ENCODE data around the gene ZNF423.

ZNF423 gene

GRCh38 chr16:49499869-49500610 lies 355.9 kb downstream of the ZNF423 start:
- no peak for DNase-seq

GRCh38 chr16:49499414-49499785 lies 356.5 kb downstream of the ZNF423 start:
- no peak for DNase-seq

- DNase-seq, result no peak
Measured at GRCh38 chr16:49498666-49499413, 357.1 kb downstream of the ZNF423 start.

GRCh38 chr16:49498264-49498663 lies 357.6 kb downstream of the ZNF423 start:
- no peak for DNase-seq

- no peak for DNase-seq
Measured at GRCh38 chr16:49497466-49497865, 358.4 kb downstream of the ZNF423 start.

GRCh38 chr16:49496656-49497055 lies 359.3 kb downstream of the ZNF423 start:
- DNase-seq, result no peak

GRCh38 chr16:49495596-49496355 lies 360.1 kb downstream of the ZNF423 start:
- DNase-seq, result no peak

- DNase-seq, result no peak
Measured at GRCh38 chr16:49494891-49495566, 360.9 kb downstream of the ZNF423 start.

- DNase-seq, result no peak
Measured at GRCh38 chr16:49494474-49494873, 361.4 kb downstream of the ZNF423 start.

- DNase-seq, result no peak
Measured at GRCh38 chr16:49493836-49494235, 362.1 kb downstream of the ZNF423 start.

- DNase-seq, result no peak
Measured at GRCh38 chr16:49492896-49493626, 362.9 kb downstream of the ZNF423 start.

- DNase-seq, result no peak
Measured at GRCh38 chr16:49491771-49492761, 363.8 kb downstream of the ZNF423 start.

- DNase-seq, result no peak
Measured at GRCh38 chr16:49491106-49491670, 364.7 kb downstream of the ZNF423 start.

GRCh38 chr16:49490321-49490705 lies 365.6 kb downstream of the ZNF423 start:
- DNase-seq, result no peak

GRCh38 chr16:49489686-49490320 lies 366.1 kb downstream of the ZNF423 start:
- DNase-seq, result no peak

- DNase-seq, result no peak
Measured at GRCh38 chr16:49488740-49489525, 367.0 kb downstream of the ZNF423 start.

GRCh38 chr16:49488336-49488735 lies 367.6 kb downstream of the ZNF423 start:
- no peak for DNase-seq

- DNase-seq, result no peak
Measured at GRCh38 chr16:49487746-49488145, 368.2 kb downstream of the ZNF423 start.

- no peak for DNase-seq
Measured at GRCh38 chr16:49486400-49486799, 369.5 kb downstream of the ZNF423 start.

All from GDM1 (cell line).